ENCODE measurements around the gene MGME1. TPM values are rescaled to one million over a fixed set of nuclear protein-coding genes. Genes with fewer than 3 reads are reported as not detected.

Gene MGME1
- total and polyA plus RNA-seq, 9 of the 15 experiments (the other 6 are each of a cell fraction or from before 2014, with no cell fraction given): 13.4 to 45.1 (median 30.6) TPM

GRCh38 chr20:17933711-17934110, 35.1 kb upstream of the MGME1 start (continued):
- TF ChIP-seq MITF (IDR thresholded peaks at IDR 0.05): no peak
- TF ChIP-seq NR2C2 (CRISPR knock-in tag; IDR thresholded peaks at IDR 0.05): no peak
- no peak for TF ChIP-seq NR2C2 (tag; IDR thresholded peaks at IDR 0.05)
- no peak for TF ChIP-seq ZNF785 (CRISPR knock-in tag; IDR thresholded peaks at IDR 0.05)
- no peak for TF ChIP-seq NFRKB (IDR thresholded peaks at IDR 0.05; ENCODE audit: low read depth)

- Histone ChIP-seq H3K27me3 (ENCODE audit: control insufficient read depth in 2 of 2, insufficient read depth in 2 of 2, low read length in 2 of 2) (no peaks in the 10 kb centered on the region), H4K20me1 (replicated peaks; ENCODE audit: control insufficient read depth, insufficient read depth, low read length) (no peaks in the 10 kb centered on the region), H3K9me1 (ENCODE audit: control insufficient read depth, insufficient read depth, low read length) (no peaks in the 10 kb centered on the region), H3K27ac (ENCODE audit: extremely low read depth, low read depth, low read length) (no peak overlapping the region), H3K4me1 (replicated peaks in 1 of 2; ENCODE audit: control insufficient read depth in 2 of 2, insufficient read depth in 2 of 2, low read length in 2 of 2) (peaks cover 7 to 18% of the 10 kb centered on the region in 2 experiments; a peak in 4 of 5 replicates), H3K4me2 (ENCODE audit: insufficient read depth, low read length) (no peak overlapping the region), H3K9ac (ENCODE audit: insufficient read depth in 1 of 2, low read depth in 2 of 2, low read length in 2 of 2) (0 out of 4 replicates have a peak overlapping the region, but pooled peaks of 1 of the 2 experiments have one; percentile 5), H3K4me3 (no peak overlapping the region), H3K9me3 (replicated peaks; ENCODE audit: control insufficient read depth, insufficient read depth, low read depth, low read length) (no peaks in the 10 kb centered on the region), H3K36me3 (ENCODE audit: control insufficient read depth, insufficient read depth, low read length) (no peaks in the 10 kb centered on the region), H3K79me2 (ENCODE audit: control insufficient read depth, insufficient read depth, low read length) (no peaks in the 10 kb centered on the region), H2AFZ (ENCODE audit: low read depth, low read length) (no peak overlapping the region)
- no peak for FAIRE-seq
- no peak for ATAC-seq
- no peak for DNase-seq (ENCODE audit: extremely low read depth in 1 of 4, low spot score in 3 of 4)
- in situ Hi-C loops (cut with MboI) (no loop called here), intact Hi-C loops (cut with micrococcal nuclease) (no loop called here)
- CTCF ChIA-PET (ENCODE audit: low intra/inter-chr PET ratio): no interaction called here
- peak; percentile 60 for TF ChIP-seq ZNF316 (IDR thresholded peaks at IDR 0.05)
- TF ChIP-seq THRB (CRISPR knock-in tag; conservative IDR thresholded peaks at IDR 0.05): no peak
- TF ChIP-seq C11orf30 (IDR thresholded peaks at IDR 0.05; ENCODE audit: low read depth): peak; percentile 35; the same call in 1 of the 2 replicates
- WGBS (ENCODE audit: insufficient coverage, low coverage, missing lambda C conversion rate): 73% methylated on average over 12 of the region's 16 CpGs
- BruUV-seq (replicated peaks): no TSS peak
- POLR2A ChIA-PET: interaction anchor here (1.3 kb wide), 1 partner anchor 279 kb away, joined by 3 read pairs; no protein-coding TSS in a partner anchor
Measured at GRCh38 chr20:17934141-17934862, 34.5 kb upstream of the MGME1 start.
